ENCODE results near the gene SPRR5.

The SPRR5 gene

DNA sequence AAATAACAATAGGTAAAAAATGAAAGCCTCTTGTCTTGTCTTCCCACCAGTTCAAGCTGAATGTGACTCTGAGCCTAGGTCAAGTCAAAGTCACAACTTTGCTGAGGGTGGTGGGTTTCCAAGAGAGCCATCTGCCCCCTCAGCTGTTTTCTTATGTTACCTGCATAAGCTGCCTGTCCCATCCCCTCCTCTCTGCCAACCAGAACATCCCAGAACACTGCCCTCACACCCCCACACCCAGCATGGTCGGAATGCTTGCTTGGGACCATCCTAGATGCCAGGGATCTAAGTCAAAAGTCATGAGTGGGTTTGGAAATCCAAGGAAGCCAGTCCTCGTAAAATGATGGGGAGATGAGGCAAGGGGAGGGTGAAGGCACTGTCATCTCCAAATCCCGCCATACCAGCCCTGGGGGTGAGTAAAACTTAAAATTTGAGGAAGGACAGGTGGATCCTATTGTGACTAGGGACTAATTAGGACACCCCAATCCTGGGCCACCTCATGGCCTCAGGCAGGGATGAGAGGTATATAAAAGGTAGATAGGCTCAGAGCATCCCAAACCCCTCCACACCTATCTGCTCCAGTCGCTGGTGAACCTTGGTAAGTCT, at the start of gene SPRR5:
SPRR5 (plus strand) TSS at position 556 of the 606 bp plus-strand sequence. CDS start 1,349 bp downstream, outside the sequence.
- DNase-seq: no peak

GRCh38 chr1:152899027-152899426, 48.0 kb upstream of the SPRR5 start:
- no peak for DNase-seq

DNA sequence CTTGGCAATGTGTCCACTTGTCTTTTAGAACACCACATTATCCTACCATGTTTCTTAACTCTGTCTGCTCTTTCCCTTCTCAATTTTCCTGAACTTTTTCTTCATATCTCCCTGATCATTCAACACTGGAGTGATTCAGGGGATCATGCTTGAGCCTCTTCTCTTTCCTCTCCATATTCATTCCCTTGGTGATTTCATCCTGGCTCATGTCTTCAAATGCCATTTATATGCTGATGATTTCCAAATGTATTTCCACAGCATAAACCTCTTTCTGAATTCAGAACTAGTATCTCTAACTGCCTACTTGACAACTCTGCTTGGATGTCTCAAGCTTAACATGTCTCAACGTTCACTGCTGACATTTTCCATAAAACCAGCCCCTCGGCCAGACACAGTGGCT, 47.1 kb upstream of the SPRR5 start:
- no peak for DNase-seq

GRCh38 chr1:152901631-152902030, 45.4 kb upstream of the SPRR5 start:
- no peak for DNase-seq

DNA sequence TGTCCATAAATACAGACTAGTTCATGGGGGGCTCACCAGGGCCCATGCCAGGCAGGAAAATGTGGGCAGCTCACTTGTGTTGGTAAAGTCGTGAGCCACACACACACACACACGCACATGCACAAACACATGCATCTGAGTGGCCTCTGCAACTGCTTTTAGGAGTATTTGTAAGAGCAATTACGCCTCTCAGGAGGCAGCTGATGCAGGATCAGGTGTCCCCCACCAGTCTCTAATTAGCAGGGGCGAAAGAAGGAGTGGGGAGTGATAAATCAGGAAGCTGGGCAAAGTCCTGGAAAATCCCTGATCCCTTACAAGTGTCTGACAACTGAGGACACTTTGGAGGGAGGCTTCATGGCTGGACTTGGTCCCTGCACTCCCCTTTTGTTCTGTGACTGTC, 44.4 kb upstream of the SPRR5 start:
- DNase-seq: no peak

GRCh38 chr1:152904688-152905440, 42.1 kb upstream of the SPRR5 start:
- DNase-seq: no peak

- DNase-seq: no peak
Observed at GRCh38 chr1:152906023-152906565, 40.9 kb upstream of the SPRR5 start.

DNA sequence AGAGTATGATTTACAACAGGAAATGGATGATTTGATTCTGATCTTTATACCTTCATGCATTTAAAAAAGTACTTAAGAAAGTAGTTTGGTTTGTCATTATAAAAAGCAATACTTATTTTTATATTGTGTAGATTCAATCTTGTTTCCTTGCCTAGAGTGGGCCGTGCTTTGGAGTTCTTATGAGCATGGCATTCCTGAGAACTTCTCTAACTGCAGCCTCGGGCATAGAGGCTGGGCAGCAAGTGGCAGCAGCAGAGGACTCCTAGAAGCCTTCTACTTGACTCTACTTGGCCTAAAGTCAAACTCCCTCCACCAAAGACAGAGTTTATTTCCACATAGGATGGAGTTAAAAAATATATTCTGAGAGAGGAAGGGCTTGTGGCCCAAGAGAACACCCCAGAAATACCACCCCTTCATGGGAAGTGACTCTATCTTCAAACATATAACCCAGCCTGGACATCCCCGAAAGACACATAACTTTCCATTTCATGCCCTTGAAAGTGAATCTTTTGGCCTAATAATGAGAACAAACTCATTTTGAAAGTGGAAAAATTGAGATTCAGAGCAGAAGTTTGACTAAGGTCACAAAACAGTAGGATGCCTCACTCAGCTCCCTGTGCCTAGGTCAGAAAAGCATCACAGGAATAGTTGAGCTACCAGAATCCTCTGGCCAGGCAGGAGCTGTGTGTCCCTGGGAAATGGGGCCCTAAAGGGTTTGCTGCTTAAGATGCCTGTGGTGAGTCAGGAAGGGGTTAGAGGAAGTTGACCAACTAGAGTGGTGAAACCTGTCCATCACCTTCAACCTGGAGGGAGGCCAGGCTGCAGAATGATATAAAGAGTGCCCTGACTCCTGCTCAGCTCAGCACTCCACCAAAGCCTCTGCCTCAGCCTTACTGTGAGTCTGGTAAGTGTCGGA, 39.1 kb upstream of the SPRR5 start, which contains the start of gene IVL:
IVL (plus strand) TSS at position 861 of the 916 bp plus-strand sequence. CDS start 1,252 bp downstream, outside the sequence.
- DNase-seq: no peak

DNA sequence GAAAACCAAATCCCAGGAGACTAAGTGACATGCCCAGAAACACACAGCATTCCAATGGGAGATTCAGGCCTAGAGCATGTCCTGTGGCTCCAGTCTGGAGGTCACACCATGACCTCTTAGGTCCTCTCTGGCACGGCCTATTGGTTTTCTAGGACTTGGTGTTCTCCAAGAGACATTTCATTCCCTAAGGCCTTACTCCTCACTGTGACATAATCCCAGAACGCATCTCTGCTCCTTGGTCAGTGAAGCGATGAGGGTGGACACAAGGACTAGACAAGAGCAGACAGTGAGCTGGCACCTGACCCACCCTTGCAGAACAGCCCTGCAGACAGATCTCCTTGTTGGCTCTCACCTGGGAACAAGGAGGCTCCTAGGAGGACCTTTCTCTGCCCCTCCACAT, 37.8 kb upstream of the SPRR5 start:
- DNase-seq: no peak

GRCh38 chr1:152912471-152912870, 34.5 kb upstream of the SPRR5 start:
- no peak for DNase-seq

- no peak for DNase-seq
Observed at GRCh38 chr1:152912900-152913299, 34.1 kb upstream of the SPRR5 start.

GRCh38 chr1:152917794-152918193, 29.2 kb upstream of the SPRR5 start:
- peak in 3 of 56 donors; percentile 11 to 28 (median 25) for DNase-seq

- DNase-seq: no peak
Observed at GRCh38 chr1:152919071-152919470, 27.9 kb upstream of the SPRR5 start.

- no peak for DNase-seq
Observed at GRCh38 chr1:152924191-152924590, 22.8 kb upstream of the SPRR5 start.

DNA sequence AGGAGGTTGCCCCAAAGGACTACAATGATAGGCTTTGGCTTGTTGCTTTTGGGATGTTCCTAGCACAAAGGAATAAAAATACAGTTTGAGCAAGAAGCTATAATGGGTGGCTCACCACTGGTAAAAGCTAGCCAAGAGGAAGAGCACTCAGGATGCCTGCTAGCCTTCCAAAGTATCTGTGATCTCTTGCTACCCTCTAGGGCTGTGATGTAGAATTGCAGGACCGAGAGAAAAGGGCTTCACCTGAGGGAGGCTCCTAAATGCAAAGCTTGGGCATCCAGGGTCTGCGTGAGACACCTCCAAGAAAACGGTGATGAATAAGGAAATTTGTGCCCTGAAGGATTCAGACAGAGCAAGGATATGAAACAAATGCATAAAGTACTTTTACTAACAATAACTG, 20.9 kb upstream of the SPRR5 start:
- DNase-seq: no peak

DNA sequence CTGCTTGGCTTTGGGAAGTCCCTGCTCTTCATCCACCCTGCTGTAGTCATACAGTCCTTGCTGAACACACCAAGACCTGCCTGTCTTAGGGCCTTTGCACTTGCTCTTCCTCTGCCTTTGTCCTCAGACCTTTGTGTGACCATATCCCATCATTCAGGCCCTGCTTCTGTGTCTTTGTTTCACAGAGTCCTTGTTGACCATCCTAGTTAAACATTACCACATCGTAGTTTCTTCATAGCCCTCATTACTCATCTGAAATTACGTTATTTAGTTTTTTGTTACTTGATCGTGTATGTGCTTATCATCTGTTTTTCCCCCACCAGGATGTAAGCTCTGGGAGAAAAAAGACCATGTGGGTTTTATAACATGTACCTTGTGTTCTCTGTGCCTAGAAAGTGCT, 18.3 kb upstream of the SPRR5 start:
- DNase-seq: no peak

- DNase-seq: no peak
Observed at GRCh38 chr1:152932170-152932811, 14.7 kb upstream of the SPRR5 start.

GRCh38 chr1:152933196-152933595, 13.8 kb upstream of the SPRR5 start:
- no peak for DNase-seq

GRCh38 chr1:152940614-152941013, 6.4 kb upstream of the SPRR5 start:
- no peak for DNase-seq

GRCh38 chr1:152941037-152941711, 5.8 kb upstream of the SPRR5 start:
- DNase-seq: no peak

GRCh38 chr1:152942161-152942560, 4.8 kb upstream of the SPRR5 start:
- no peak for DNase-seq

Data from amygdala (tissue), 56 donors.